Stimulated activated naive CD8-positive, alpha-beta T cell treated with anti-CD3 and anti-CD28 coated beads, Interleukin-15, Interleukin-2, amounts not matched to agents 100 U/mL and 50 U/mL, for 24 hours (primary cell): Measurements from ENCODE around the gene AFM.
"Not testable (repeated sequence)": the region's sequence is repeated elsewhere in the genome, so short reads cannot be mapped to it uniquely, and the experiment has no call there.

Experiments
- ATAC-seq: fragments of 150-1000 bp; cut with Tn5 transposase; one replicate; pipeline ENCODE4 v1.10.0; 2021
- DNase-seq: peaks from one replicate; pipeline ENCODE4 v3.0.0; 2021

Gene AFM

GRCh38 chr4:73505567-73505966 is 24.0 kb downstream of the AFM start:
- no peak for DNase-seq
- no peak for ATAC-seq

- ATAC-seq (no peak), DNase-seq (no peak)
Measured at GRCh38 chr4:73507541-73507940, 26.0 kb downstream of the AFM start.

- ATAC-seq (no peak), DNase-seq (no peak)
Measured at GRCh38 chr4:73508651-73509050, 27.1 kb downstream of the AFM start.

- no peak for ATAC-seq
Measured at GRCh38 chr4:73518340-73518739, 36.8 kb downstream of the AFM start.

GRCh38 chr4:73520821-73521220 is 39.3 kb downstream of the AFM start:
- no peak for DNase-seq
- ATAC-seq, result no peak

More at GRCh38 chr4:73518340-73518739, 36.8 kb downstream of the AFM start:
- DNase-seq, result no peak

GRCh38 chr4:73523126-73523525 is 41.6 kb downstream of the AFM start:
- no peak for ATAC-seq
- no peak for DNase-seq

- DNase-seq (no peak), ATAC-seq (no peak)
Measured at GRCh38 chr4:73525611-73526010, 44.1 kb downstream of the AFM start.

GRCh38 chr4:73527196-73527595 is 45.7 kb downstream of the AFM start:
- DNase-seq (no peak), ATAC-seq (no peak)

- no peak for ATAC-seq
Measured at GRCh38 chr4:73528171-73528570, 46.6 kb downstream of the AFM start.

GRCh38 chr4:73533515-73534422 is 52.2 kb downstream of the AFM start:
- ATAC-seq, result no peak
- no peak for DNase-seq

More at GRCh38 chr4:73528171-73528570, 46.6 kb downstream of the AFM start:
- DNase-seq, result no peak

GRCh38 chr4:73538162-73538561 is 56.6 kb downstream of the AFM start:
- ATAC-seq (no peak), DNase-seq (no peak)

- no peak for ATAC-seq
- DNase-seq, result no peak
Measured at GRCh38 chr4:73539386-73539785, 57.8 kb downstream of the AFM start.

GRCh38 chr4:73540826-73541225 is 59.3 kb downstream of the AFM start:
- DNase-seq (no peak), ATAC-seq (no peak)

GRCh38 chr4:73541251-73541650 is 59.7 kb downstream of the AFM start:
- DNase-seq, result no peak
- no peak for ATAC-seq

- no peak for DNase-seq
- ATAC-seq, result no peak
Measured at GRCh38 chr4:73544620-73545019, 63.1 kb downstream of the AFM start.

GRCh38 chr4:73550865-73551264 is 69.3 kb downstream of the AFM start:
- ATAC-seq, DNase-seq: not testable (repeated sequence)
